HCT116 (cell line): Measurements from ENCODE around the gene ZNF248. TPM values are rescaled to one million over a fixed set of nuclear protein-coding genes. Genes with fewer than 3 reads are reported as not detected.
"Not testable (repeated sequence)": the region's sequence is repeated elsewhere in the genome, so short reads cannot be mapped to it uniquely, and the experiment has no call there.

ENCODE experiments used
- ATAC-seq: fragments of 200-7000 bp; cut with Tn5 transposase; 2 replicates; pipeline ENCODE4 v1.9.1; 2020; ENCODE audit warnings: mild to moderate bottlenecking, moderate library complexity
- BruUV-seq: library from RNA; stranded (reverse); fragments of 400-500 nt; replicated peaks from 2 replicates; lab custom pipeline; 2021; lab: Mats Ljungman, UMichigan
- CTCF ChIA-PET: fragments of 300-600 bp; sonication (Branson Sonifier 250); formaldehyde crosslinking; loops from one replicate; lab custom pipeline; 2021; ENCODE audit warnings: antibody characterized with exemption; lab: Charles Lee
- POLR2A ChIA-PET: fragments of 300-600, 350-600 bp; sonication (Branson Sonifier 250); formaldehyde crosslinking; loops from one replicate; lab custom pipeline; 2021; ENCODE audit warnings: antibody characterized with exemption; lab: Charles Lee
- RAD21 ChIA-PET, 2 experiments: fragments of 300-600 bp; sonication (Branson Sonifier 250); formaldehyde crosslinking; loops; one replicate each; lab custom pipeline; 2023; ENCODE audit warnings: low total read pairs in 2 of 2; ENCODE audit not compliant: uncharacterized antibody in 2 of 2, unreplicated experiment in 2 of 2, low non-redundant PET in 1 of 2; lab: Charles Lee
- DNase-seq: peaks from one replicate; pipeline ENCODE4 v3.0.0-alpha.2; 2010; ENCODE audit warnings: low read depth, low spot score
- H2AFZ ChIP-seq: fragments of 200-600 bp; shearing (Covaris generic), sonication (generic); 2 replicates; pipeline ENCODE4 v1.6.1; 2017; ENCODE audit warnings: low read depth, mixed run types, mixed read lengths, antibody characterized with exemption, low read length; ENCODE audit not compliant: poor library complexity, severe bottlenecking
- H3K27ac ChIP-seq: 2 replicates; pipeline ENCODE4 v1.5.1; 2012; ENCODE audit warnings: low read depth, low read length
- H3K27me3 ChIP-seq: fragments of 200-600 bp; sonication (generic); 2 replicates; pipeline ENCODE4 v1.6.1; 2016; ENCODE audit warnings: mixed run types, low read length, mixed read lengths; ENCODE audit not compliant: insufficient read depth
- H3K36me3 ChIP-seq, 2 experiments: fragments of 200-500 bp in 1 of 2; fragments of 200-600 bp in 1 of 2; sonication (Bioruptor generic) in 1 of 2; sonication (generic) in 1 of 2; 2 replicates each; pipeline versions ENCODE4 v1.5.1 to v1.6.1; 2014 to 2016; ENCODE audit warnings: low read length in 2 of 2, inconsistent platforms in 1 of 2, mixed read lengths in 1 of 2, mixed run types in 1 of 2; ENCODE audit not compliant: insufficient read depth in 2 of 2, control insufficient read depth in 1 of 2
- H3K4me1 ChIP-seq, 2 experiments: fragments of 200-600 bp in 1 of 2; sonication (generic) in 1 of 2; 2 replicates each; pipeline versions ENCODE4 v1.5.1 to v1.6.1; 2012 to 2017; ENCODE audit warnings: low read length in 2 of 2, inconsistent platforms in 1 of 2, mild to moderate bottlenecking in 1 of 2, mixed read lengths in 1 of 2, mixed run types in 1 of 2, moderate library complexity in 1 of 2; ENCODE audit not compliant: insufficient read depth in 2 of 2, control insufficient read depth in 1 of 2
- H3K4me2 ChIP-seq: fragments of 200-600 bp; sonication (generic); 2 replicates; pipeline ENCODE4 v1.6.1; 2017; ENCODE audit warnings: mixed run types, low read length, mixed read lengths
- H3K4me3 ChIP-seq, 2 experiments: fragments of 200-600 bp in 1 of 2; sonication (generic) in 1 of 2; replicated peaks in 1 of 2; 2 replicates each; pipeline ENCODE4 v1.5.1; 2011 to 2016; ENCODE audit warnings: low read length in 2 of 2, control low read depth in 1 of 2, low read depth in 1 of 2, mild to moderate bottlenecking in 1 of 2, mixed read lengths in 1 of 2, mixed run types in 1 of 2
- H3K79me2 ChIP-seq: fragments of 200-600 bp; sonication (generic); 2 replicates; pipeline ENCODE4 v1.6.1; 2017; ENCODE audit warnings: mild to moderate bottlenecking, mixed run types, low read length, moderate library complexity, mixed read lengths; ENCODE audit not compliant: insufficient read depth
- H3K9ac ChIP-seq: fragments of 200-600 bp; sonication (generic); 2 replicates; pipeline ENCODE4 v1.6.1; 2016; ENCODE audit warnings: low read length, mixed read lengths
- H3K9me2 ChIP-seq: fragments of 200-600 bp; sonication (generic), shearing (Covaris generic); 2 replicates; pipeline ENCODE4 v1.6.1; 2017; ENCODE audit warnings: mixed run types, mild to moderate bottlenecking, moderate library complexity; ENCODE audit not compliant: insufficient read depth
- H3K9me3 ChIP-seq, 2 experiments: fragments of 200-500 bp in 1 of 2; fragments of 200-600 bp in 1 of 2; sonication (Bioruptor generic) in 1 of 2; sonication (generic) in 1 of 2; 2 replicates each; pipeline ENCODE4 v1.6.1; 2014 to 2017; ENCODE audit warnings: low read length in 2 of 2, mixed read lengths in 2 of 2, inconsistent platforms in 1 of 2, low read depth in 1 of 2, mild to moderate bottlenecking in 1 of 2, mixed run types in 1 of 2, moderate library complexity in 1 of 2; ENCODE audit not compliant: control insufficient read depth in 1 of 2, insufficient read depth in 1 of 2
- H4K20me1 ChIP-seq: fragments of 200-600 bp; sonication (generic), shearing (Covaris generic); 2 replicates; pipeline ENCODE4 v1.6.1; 2017; ENCODE audit warnings: mixed run types, mild to moderate bottlenecking, moderate library complexity; ENCODE audit not compliant: insufficient read depth
- CBX3 ChIP-seq: IDR thresholded peaks from 2 replicates; pipeline ENCODE4 v1.6.1; 2012; ENCODE audit warnings: low read depth
- CEBPB ChIP-seq: IDR thresholded peaks from 2 replicates; pipeline ENCODE4 v1.6.1; 2012; ENCODE audit warnings: low read depth
- SP1 ChIP-seq: IDR thresholded peaks from 2 replicates; pipeline ENCODE4 v1.6.1; 2012; ENCODE audit warnings: low read depth
- SRF ChIP-seq: IDR thresholded peaks from 2 replicates; pipeline ENCODE4 v1.6.1; 2012; ENCODE audit warnings: low read depth
- ZFX ChIP-seq: fragments of 450-650 bp; IDR thresholded peaks from 2 replicates; pipeline ENCODE4 v1.6.1; 2017
- intact Hi-C: fragments of 100-400 bp; cut with micrococcal nuclease; formaldehyde crosslinking; loops from 2 replicates; pipeline ENCODE4 v1.10.0; 2022
- total RNA-seq: library from RNA; stranded (reverse); gene quantifications from one replicate; pipeline ENCODE4 v1.2.1, GENCODE V29; 2021; ENCODE audit not compliant: unreplicated experiment

The ZNF248 gene
- total RNA-seq, 1 experiment from 2014 or later = 6.2 TPM

DNA sequence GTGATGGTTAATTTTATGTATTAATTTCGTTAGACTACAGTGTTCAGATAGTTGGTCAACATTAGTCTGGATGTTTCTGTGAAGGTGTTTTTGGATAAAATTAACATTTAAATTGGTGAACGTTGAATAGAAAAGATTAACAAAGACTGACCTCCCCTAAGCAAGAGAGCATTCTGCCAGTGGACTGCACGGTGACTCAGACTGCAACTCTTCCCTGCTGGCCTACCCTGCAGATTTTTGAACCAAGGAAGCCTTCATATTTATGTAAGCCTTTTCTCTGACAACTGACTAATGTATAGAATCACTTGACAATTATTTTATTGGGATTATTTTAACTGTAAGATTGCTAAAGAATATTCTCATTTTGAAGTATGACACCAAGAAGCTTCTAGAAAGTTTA lies 7.9 kb upstream of the ZNF248 start:
- CTCF ChIA-PET = no interaction called here
- H3K36me3 ChIP-seq = no peaks in the 10 kb centered on the region
- no peak for ATAC-seq

DNA sequence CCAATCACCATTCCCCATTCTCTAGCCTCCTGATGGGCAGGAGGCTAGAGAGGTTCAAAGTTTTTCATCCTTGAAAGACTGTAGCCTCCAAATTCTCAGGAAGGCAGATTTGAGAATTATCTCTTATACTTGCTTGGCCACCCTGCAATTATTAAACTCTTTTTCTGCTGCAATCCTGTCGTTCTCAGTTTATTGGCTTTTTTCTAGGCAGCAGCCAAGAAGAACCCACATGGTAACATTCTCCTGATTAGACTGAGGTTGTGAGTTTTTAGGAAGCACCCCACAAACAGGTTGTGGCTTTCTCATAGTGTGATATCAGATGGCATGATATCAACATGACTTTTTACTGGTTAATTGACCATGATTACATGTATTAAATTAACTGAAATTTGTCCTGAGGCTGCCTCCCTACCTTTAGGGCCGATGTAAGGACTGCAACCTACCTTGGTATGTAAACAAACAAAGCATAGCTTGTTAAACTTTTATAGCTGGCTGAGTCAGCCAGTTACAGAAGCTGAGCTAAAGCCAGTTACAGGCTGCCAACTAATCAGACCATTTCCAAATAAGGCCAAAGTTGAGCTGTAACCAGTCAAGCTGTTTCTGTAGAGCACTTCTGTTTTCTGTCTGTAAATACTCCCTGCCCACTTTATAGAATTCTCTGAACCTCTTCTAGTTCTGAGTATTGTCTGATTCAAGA lies 3.2 kb upstream of the ZNF248 start:
- RAD21 ChIA-PET = interaction anchor here in 1 of 2 experiments (0.6 kb wide), 1 partner anchor 116 kb away, joined by 4 read pairs; the partner anchor contains the start of gene ZNF25
- Histone ChIP-seq H3K4me3 (no peak overlapping the region), H3K9me3 (no peaks in the 10 kb centered on the region), H3K27ac (no peak overlapping the region), H3K9ac (no peak overlapping the region), H3K36me3 (no peaks in the 10 kb centered on the region), H3K4me1 (peaks cover 3 to 17% of the 10 kb centered on the region in 2 experiments; a peak in 2 of 4 replicates), H3K79me2 (no peaks in the 10 kb centered on the region; the same call in 1 of the 2 replicates), H4K20me1 (no peaks in the 10 kb centered on the region), H3K27me3 (no peaks in the 10 kb centered on the region), H3K4me2 (no peak overlapping the region), H2AFZ (no peak overlapping the region), H3K9me2 (no peaks in the 10 kb centered on the region)
- DNase-seq (no peak), ATAC-seq (no peak)
- POLR2A ChIA-PET = interaction anchor here (0.7 kb wide), 1 partner anchor 115 kb away, joined by 3 read pairs; no protein-coding TSS in a partner anchor
- CTCF ChIA-PET = no interaction called here
- TF ChIP-seq SRF (peak; percentile 62; the same call in 1 of the 2 replicates), CEBPB (no peak)
- intact Hi-C loops = no loop called here
- no TSS peak for BruUV-seq

More for the DNA sequence above, 7.9 kb upstream of the ZNF248 start:
- DNase-seq = no peak
- TF ChIP-seq CBX3 = no peak
- TF ChIP-seq SP1 = no peak
- TF ChIP-seq SRF = no peak
- no peak for TF ChIP-seq ZFX
- no peak overlapping the region for H3K4me3 ChIP-seq
- intact Hi-C loops = no loop called here
- RAD21 ChIA-PET = no interaction called here
- H2AFZ ChIP-seq = no peak overlapping the region
- no peaks in the 10 kb centered on the region for H4K20me1 ChIP-seq
- POLR2A ChIA-PET = no interaction called here
- H3K4me1 ChIP-seq = 0 out of 4 replicates have a peak, but pooled peaks cover 0 to 3% of the 10 kb centered on the region in 2 experiments
- H3K9me3 ChIP-seq = no peaks in the 10 kb centered on the region
- no TSS peak for BruUV-seq
- H3K79me2 ChIP-seq = no peaks in the 10 kb centered on the region
- no peak overlapping the region for H3K27ac ChIP-seq
- no peaks in the 10 kb centered on the region for H3K27me3 ChIP-seq
- no peaks in the 10 kb centered on the region for H3K9me2 ChIP-seq
- no peak overlapping the region for H3K9ac ChIP-seq
- H3K4me2 ChIP-seq = no peak overlapping the region

DNA sequence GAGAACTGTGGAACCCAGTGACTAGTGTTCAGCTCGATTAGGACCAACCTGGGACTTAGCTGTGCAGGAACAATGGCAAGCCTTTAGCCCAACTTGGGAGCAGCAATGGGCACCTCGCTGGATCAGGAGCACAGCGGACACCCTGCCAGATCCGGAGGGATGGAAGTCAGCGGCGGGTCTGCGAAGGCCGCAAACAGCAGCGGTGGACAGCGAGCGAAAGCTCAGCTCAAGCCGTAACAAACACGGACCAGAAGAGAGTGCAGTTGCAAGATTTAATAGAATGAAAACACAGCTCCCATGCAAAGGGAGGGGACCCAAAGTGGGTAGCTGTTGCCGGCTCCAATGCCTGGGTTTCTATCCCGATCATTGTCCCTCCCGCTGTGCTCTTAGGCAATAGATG lies 1.9 kb upstream of the ZNF248 start:
- POLR2A ChIA-PET, BruUV-seq, H3K9me2 ChIP-seq, H3K4me2 ChIP-seq, H3K79me2 ChIP-seq, H2AFZ ChIP-seq, H3K9ac ChIP-seq, H4K20me1 ChIP-seq, H3K27ac ChIP-seq, H3K9me3 ChIP-seq, DNase-seq, CTCF ChIA-PET, H3K36me3 ChIP-seq, RAD21 ChIA-PET, ATAC-seq, H3K27me3 ChIP-seq, H3K4me3 ChIP-seq: not testable (repeated sequence)
- peaks cover 3 to 17% of the 10 kb centered on the region in 2 experiments; a peak in 2 of 4 replicates for H3K4me1 ChIP-seq
- intact Hi-C loops = loop anchor here (10.0 kb wide), 1 partner anchor 156 kb away; the partner anchor contains the start of gene ZNF33A
